ENCODE results near the gene KCNA10. TPM values are rescaled to one million over a fixed set of nuclear protein-coding genes. Genes with fewer than 3 reads are reported as not detected.

Gene KCNA10
- total RNA-seq, 1 donor from 2014 or later = not detected

- no peak for DNase-seq (ENCODE audit: low read depth, low spot score)
Measured at GRCh38 chr1:110501488-110502132, 17.4 kb downstream of the KCNA10 start.

GRCh38 chr1:110498270-110498669 is 20.7 kb downstream of the KCNA10 start:
- DNase-seq (ENCODE audit: low read depth, low spot score) = no peak

DNA sequence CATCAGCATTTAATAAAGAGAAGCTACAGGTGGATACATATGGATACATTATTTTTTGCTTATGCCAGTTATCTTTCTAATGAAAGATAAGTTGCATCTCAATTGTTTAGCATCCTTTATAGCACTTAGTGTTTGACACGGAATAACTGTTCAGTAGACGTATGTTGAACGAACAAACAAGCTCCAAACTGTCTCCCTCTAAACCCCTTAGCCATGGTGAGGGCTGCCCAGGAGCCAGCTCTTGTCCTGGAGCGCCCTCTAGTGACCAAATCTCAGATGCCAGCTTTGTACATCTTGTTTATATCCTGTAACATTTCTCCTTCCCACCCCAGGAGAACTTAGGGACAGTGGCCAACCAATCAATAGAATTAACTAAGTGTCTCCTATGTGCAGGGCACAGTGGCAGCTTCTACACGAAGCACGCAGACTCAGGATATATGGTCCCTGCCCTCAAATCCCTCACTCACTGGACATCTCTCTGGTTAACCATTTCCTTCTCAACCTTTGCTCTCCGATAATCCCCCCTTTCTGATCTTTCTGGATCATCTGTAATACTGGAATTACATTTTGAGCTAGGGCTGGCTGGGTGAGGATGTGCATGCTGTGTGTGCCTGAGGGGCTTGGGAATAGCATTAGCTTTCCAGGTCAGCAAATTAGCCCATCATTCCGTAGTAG is 22.9 kb downstream of the KCNA10 start:
- DNase-seq (ENCODE audit: low read depth, low spot score) = peak; percentile 26

GRCh38 chr1:110494522-110495406 is 24.2 kb downstream of the KCNA10 start:
- DNase-seq (ENCODE audit: low read depth, low spot score) = no peak

- DNase-seq (ENCODE audit: low read depth, low spot score) = no peak
Measured at GRCh38 chr1:110494036-110494435, 24.9 kb downstream of the KCNA10 start.

DNA sequence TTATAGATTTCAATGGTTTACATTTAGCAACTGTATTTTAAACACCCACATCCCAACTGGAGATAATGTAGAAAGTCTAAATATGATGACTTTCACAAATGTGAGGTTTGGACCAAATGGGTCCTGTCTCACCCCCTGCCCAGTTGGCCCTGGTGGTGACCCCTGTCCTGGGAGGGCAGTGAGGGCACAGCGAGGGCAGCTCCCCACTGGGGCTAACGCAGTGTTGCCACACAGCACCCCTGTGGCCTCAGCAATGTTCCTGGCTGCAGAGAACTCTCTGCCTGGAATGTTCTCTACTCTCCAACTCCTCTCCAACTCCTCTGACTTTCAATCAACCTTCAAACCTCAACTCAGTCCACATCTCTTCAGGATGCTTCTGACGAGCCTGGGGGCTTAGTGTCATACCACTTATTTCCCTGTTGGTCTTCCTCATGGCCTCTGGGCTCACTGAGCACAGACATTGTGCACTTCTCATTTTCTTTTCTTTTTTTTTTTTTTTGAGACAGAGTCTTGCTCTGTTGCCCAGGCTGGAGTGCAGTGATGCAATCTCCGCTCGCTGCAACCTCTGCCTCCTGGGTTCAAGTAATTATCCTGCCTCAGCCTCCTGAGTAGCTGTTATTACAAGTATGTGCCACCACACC is 25.8 kb downstream of the KCNA10 start:
- no peak for DNase-seq (ENCODE audit: low read depth, low spot score)

GRCh38 chr1:110492573-110492972 is 26.4 kb downstream of the KCNA10 start:
- no peak for DNase-seq (ENCODE audit: low read depth, low spot score)

DNA sequence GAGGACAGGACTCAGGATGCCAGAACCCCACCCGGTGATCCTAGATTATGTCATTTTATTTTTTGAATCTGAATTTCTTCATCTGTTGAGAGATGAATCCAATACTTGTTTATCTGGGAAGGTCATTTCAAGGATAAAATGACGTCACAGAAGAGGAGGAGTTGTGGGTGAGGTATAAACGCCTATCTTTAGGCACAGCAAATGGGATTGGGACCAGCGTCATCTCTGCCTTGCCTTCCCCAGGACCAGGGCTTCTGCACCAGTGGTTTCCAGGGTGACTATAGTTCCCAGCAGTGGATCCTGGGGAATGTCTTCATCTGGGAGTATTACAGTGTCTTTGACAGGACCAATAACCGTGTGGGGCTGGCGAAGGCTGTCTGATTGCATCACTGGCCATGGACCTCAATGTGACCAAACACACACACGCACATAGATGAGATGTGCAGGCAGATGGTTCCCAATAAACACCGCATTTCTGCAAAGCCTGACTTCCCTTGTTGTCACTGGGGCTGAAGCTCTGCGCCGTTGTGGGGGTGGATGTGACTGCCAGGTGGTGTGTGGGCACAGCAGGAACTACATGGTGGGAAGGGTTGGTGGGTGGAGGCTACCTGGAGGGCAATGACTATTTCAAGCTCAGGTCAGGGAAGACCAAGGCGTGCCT is 28.1 kb downstream of the KCNA10 start:
- DNase-seq (ENCODE audit: low read depth, low spot score) = no peak

DNA sequence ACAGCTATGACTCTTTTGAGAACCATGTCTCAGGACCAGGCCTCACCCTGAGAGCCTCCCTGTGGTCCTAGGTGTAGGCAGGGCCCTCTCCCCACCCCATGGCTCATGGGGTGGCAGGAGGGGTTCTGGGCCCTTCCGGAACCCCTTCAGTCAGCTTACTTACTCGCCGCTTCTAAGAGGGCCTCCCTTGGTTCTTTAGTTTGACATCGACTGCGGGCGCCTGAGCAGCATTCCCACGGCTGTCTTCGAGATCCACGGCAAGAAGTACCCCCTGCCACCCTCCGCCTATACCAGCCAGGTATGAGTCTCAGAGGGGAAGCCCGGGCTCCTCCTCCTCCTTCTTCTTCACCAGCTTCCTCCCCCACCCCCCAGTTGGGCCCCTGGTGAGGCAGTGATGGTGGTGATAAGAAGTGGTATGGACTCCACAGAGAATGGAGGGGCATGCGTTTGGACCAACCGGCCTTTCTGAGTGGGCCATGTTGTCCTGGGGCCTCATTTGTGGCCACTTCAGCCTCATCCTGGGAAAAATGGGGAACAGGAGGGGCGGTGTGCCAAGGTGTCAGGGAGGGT is 28.9 kb downstream of the KCNA10 start:
- DNase-seq (ENCODE audit: low read depth, low spot score) = no peak

DNA sequence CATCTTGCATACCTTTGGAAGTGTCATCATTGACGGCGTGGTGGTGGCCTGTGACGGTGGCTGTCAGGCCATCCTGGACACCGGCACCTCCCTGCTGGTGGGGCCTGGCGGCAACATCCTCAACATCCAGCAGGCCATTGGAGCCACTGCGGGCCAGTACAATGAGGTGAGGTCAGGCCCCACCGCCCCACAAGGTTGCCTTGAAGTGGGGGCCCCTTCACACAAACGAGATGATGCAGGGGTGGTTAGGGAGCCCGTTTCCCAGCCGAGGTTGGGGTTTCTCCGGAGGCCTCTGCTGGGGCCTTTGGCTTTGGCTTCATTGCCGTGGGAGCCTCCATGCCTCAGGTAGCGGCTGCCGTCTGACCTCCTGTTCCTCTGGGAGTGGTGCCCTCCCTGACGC is 29.6 kb downstream of the KCNA10 start:
- DNase-seq (ENCODE audit: low read depth, low spot score) = no peak

DNA sequence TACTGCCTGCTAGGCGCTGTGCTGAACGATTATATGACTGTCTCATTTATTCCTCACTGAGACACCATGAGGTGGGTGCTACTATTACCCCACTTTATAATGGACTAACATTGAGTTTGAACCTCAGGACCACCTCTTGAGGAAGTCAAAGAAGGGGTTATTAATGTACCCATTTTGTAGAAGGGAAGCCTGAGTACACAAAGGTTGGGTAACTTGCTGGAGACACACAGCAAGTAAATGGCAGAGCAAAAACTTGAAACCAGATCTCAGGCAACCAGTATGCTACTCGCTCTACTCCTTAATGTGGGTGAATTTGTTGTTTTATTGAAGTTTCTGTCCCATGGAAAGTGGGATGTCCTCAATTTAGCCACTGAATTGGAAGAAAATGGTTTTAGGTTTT is 30.1 kb downstream of the KCNA10 start:
- no peak for DNase-seq (ENCODE audit: low read depth, low spot score)

- no peak for DNase-seq (ENCODE audit: low read depth, low spot score)
Measured at GRCh38 chr1:110488161-110488560, 30.8 kb downstream of the KCNA10 start.

DNA sequence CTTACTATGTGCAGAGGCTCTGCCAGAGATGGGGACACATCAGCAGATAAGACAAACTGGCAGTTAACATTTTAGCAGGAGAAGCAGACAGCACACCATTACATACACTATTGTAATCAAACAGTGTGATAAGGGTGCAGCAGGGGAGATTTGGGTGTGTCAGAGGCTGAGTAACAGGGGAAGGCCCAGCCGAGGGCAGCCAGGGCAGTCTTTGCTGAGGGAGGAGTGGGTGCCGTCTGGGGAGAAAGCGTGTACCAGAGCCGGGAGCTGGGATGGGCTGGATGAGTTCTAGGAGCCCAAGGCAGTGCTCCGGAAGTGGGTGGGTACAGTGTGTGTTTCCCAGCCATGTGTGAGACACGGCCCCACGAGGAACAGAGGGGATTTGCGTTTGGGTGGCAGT is 31.2 kb downstream of the KCNA10 start:
- no peak for DNase-seq (ENCODE audit: low read depth, low spot score)

DNA sequence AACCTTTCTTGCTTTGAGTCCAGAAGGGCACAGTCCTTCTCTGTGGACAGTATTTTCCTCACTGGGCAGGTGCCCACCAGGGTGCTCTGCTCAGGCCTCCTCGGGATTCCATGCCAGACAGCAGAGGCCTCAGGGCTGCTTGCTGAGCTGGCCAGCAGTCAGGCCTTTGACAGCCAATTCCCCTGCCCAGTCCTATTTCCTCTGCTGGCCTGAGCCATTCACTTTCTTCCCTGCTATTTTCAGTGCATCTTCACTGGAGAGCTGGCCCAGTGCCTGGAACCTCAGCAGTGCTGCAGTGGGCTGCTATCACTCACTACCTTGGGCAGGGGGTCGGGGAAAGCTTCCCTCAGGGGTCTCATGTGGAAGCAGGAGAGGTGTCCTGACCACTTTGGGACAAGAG is 33.2 kb downstream of the KCNA10 start:
- no peak for DNase-seq (ENCODE audit: low read depth, low spot score)

GRCh38 chr1:110484801-110485200 is 34.2 kb downstream of the KCNA10 start:
- no peak for DNase-seq (ENCODE audit: low read depth, low spot score)

GRCh38 chr1:110483308-110483685 is 35.7 kb downstream of the KCNA10 start:
- DNase-seq (ENCODE audit: low read depth, low spot score) = no peak

DNA sequence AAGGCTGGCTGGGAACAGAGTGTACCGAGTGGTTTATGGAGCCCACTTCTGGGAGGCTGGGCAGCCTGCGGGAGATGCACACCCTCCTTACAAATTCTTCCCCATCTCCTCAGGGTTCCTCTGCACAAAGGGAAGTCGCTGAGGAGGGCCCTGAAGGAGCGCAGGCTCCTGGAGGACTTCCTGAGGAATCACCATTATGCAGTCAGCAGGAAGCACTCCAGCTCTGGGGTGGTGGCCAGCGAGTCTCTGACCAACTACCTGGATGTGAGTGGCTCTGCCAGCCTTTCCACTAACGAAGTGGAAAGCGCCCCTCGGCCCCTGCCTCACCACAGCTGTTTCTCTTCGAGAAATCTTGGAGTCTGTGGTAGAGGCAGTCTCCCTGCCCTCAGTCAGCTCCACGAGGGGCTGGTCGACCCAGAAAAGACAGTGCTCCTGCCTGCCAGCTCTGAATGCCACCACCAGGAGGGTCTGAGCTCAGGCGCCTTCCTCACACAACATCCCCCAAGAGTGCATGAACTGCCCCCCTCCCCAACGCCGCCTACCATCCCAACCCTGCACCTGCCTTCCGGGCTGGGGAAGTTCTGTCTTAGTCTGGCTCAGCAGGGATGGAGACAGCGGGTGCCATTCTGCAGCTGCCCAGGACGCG is 36.2 kb downstream of the KCNA10 start:
- no peak for DNase-seq (ENCODE audit: low read depth, low spot score)

DNA sequence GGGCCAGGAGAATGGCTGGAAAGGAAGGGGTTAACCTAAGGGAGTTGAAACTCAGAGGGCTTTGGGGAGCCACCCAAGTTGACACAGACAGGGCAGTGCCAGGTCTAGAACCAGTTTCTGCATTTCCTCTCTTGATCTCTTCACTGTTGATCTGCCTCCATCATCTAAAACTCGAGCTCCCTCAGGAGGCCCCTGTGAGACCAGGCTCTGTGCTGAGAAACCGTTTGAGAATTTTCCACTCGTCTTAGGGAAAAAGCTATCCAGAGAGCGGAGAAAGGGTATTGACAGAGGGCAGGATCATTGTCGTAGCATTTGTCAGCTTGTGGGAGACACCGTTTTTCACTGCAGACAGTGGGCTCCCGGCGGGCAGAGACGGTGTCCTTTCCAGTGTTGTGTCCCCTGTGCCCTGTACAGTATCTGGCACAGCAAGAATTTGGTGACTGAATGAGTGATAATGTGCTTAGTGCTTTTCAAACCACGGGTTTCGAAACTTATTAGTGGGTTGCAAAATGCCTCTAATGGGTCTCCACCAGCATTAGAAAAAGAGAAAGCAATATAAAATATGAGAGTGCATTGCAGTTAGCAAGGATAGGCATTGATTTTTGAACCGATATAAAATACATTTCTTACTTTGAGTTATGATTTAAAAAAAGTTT is 36.9 kb downstream of the KCNA10 start:
- no peak for DNase-seq (ENCODE audit: low read depth, low spot score)

- no peak for DNase-seq (ENCODE audit: low read depth, low spot score)
Measured at GRCh38 chr1:110480356-110481096, 38.4 kb downstream of the KCNA10 start.
